Eye (tissue), 1 donor: ENCODE results near the gene HDGFL3.
A peak's percentile ranks its signal among the peaks of the same experiment; 100 is the strongest.

Experiments used
- DNase-seq: peaks from one replicate; pipeline ENCODE4 v3.0.0-alpha.2; 2015

HDGFL3 gene

GRCh38 chr15:83119968-83120581, 87.5 kb downstream of the HDGFL3 start:
- no peak for DNase-seq

- no peak for DNase-seq
These were observed 88.7 kb downstream of the HDGFL3 start for GRCh38 chr15:83118968-83119367.

GRCh38 chr15:83118291-83118827, 89.3 kb downstream of the HDGFL3 start:
- DNase-seq = peak; percentile 85

GRCh38 chr15:83115831-83116565, 91.6 kb downstream of the HDGFL3 start:
- DNase-seq = no peak

GRCh38 chr15:83115410-83115809, 92.2 kb downstream of the HDGFL3 start:
- no peak for DNase-seq

- DNase-seq = no peak
These were observed 92.8 kb downstream of the HDGFL3 start for GRCh38 chr15:83114856-83115255.

GRCh38 chr15:83113881-83114674, 93.5 kb downstream of the HDGFL3 start:
- no peak for DNase-seq

GRCh38 chr15:83112956-83113299, 94.7 kb downstream of the HDGFL3 start:
- DNase-seq = no peak

- no peak for DNase-seq
These were observed 95.2 kb downstream of the HDGFL3 start for GRCh38 chr15:83112233-83112955.

- no peak for DNase-seq
These were observed 96.5 kb downstream of the HDGFL3 start for GRCh38 chr15:83111149-83111548.

GRCh38 chr15:83110381-83110780, 97.2 kb downstream of the HDGFL3 start:
- no peak for DNase-seq

GRCh38 chr15:83109532-83109931, 98.1 kb downstream of the HDGFL3 start:
- DNase-seq = no peak

GRCh38 chr15:83108266-83109219, 99.1 kb downstream of the HDGFL3 start:
- DNase-seq = no peak

- DNase-seq = no peak
These were observed 99.8 kb downstream of the HDGFL3 start for GRCh38 chr15:83107841-83108181.

- DNase-seq = peak; percentile 50
These were observed 100.4 kb downstream of the HDGFL3 start, which contains the start of gene TM6SF1 for GRCh38 chr15:83106994-83107840. TSS of gene TM6SF1 (plus strand) at chr15:83107645. CDS start at chr15:83107681, 36 bp downstream.

- DNase-seq = no peak
These were observed 102.2 kb downstream of the HDGFL3 start for GRCh38 chr15:83105440-83105839.

- DNase-seq = no peak
These were observed 103.5 kb downstream of the HDGFL3 start for GRCh38 chr15:83104141-83104540.

- no peak for DNase-seq
These were observed 105.3 kb downstream of the HDGFL3 start for GRCh38 chr15:83102346-83102745.

GRCh38 chr15:83100097-83100646, 107.5 kb downstream of the HDGFL3 start:
- no peak for DNase-seq

- no peak for DNase-seq
These were observed 108.3 kb downstream of the HDGFL3 start for GRCh38 chr15:83099290-83099689.
